UCSD-AML1 (cell line): Measurements from ENCODE around the gene TLE4.

Experiments
- DNase-seq: peaks from one replicate; lab custom pipeline; 2025; ENCODE audit not compliant: unreplicated experiment; lab: John Stamatoyannopoulos, UW

Gene TLE4

DNA sequence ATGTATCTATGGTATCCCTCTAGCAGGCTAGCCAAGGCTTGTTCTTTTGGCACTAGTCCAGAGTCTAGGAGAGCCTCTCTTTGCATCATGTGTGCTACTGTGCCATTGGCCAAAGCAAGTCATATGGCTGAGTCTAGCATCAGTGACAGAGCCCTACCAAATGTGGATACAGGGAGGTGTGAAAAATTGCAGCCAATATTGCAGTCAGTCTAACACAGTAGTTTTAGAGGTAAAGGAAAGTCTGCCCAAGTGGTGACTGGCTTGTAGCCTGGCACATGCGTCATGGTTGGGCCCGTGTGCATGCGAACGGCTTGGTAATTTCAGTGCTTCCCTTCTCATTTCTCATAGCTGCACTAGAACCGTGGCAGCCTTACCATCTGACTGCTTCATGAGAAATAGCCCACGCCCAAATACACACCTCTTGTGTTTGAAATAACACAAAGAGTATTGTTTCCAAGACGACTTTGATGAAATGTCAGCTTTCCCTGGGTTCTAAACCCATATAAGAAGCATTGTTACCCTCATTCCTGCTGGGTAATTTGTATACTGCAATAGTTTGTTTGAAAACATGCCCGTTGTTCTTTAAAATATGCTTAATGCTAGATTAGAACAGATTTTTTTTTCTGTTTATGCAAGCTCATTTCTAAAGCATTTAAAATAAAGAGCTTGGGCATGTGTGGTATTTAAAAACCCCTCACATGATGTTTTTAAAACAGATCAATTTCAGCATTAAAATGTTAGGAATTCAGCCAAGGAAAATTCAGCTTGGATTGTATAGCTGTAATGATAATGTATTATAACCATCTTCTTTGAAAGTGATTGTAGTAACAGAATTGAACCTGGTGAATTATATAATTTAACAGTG, 113.2 kb downstream of the TLE4 start:
- DNase-seq: no peak

DNA sequence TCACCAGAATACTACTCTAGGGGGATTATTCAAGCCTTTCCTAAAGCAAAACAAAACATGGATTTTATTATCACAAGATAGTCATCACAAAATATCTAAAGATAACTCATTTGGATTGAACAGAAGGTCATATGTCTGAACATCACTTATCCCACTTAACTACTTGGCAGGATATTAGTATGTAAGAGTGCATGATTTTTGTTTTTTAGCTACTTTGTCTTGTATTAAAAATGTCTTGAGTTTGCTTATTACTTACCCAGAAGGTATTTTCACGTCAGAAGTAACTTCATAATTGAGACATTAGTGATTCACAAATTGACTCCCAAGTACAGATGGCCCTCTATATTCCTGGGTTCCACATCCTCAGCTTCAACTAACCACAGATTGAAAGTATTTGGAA, 113.8 kb downstream of the TLE4 start:
- DNase-seq: no peak

DNA sequence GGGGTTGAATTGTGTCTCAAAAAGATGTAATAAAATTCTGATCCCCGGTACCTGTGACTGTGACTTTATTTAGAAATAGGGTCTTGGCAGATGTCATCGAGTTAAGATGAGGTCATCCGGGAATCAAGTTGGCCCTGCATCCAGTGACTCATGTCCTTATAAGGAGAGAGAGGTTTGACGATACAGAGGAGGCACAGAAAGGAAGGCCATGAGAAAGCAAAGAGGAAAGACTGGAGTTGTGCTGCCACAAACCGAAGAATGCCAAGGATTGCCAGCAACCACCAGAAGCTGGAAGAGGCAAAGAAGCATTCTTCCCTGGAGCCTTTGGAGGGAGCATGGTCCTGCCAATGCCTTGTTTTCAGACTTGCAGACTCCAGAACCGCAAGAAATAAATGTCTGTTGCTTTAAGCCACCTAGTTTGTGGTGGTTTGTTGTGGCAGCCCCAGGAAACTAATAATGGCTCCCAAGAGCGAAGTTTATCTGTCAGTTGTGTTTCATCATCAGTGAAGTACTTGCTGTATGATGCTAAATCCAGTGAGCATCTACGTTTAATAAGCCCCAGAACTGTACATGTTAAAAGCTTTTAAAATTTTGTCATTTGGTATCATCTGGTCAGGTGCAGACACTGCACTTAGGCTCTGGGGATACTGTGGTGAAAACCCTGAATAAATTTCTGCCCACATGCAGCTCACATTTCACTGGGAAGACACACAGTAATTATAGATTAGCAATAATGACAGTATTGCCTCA, 114.8 kb downstream of the TLE4 start:
- DNase-seq: no peak

DNA sequence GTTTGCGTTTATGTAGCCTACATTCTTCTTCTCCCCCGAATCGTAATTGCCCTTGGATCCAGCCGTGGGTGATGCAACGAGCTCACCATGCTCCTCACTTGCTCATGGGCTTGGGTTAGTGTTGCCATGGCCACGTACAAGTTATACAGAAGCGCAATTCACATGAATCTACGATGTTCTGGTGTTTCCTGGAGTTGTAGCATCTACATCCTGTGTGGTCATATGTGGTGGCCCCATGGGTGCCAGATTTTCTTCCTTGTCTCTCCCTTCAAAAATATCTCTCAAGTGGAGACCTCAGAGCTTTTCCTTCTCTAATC, 115.3 kb downstream of the TLE4 start:
- DNase-seq: peak; percentile 25

DNA sequence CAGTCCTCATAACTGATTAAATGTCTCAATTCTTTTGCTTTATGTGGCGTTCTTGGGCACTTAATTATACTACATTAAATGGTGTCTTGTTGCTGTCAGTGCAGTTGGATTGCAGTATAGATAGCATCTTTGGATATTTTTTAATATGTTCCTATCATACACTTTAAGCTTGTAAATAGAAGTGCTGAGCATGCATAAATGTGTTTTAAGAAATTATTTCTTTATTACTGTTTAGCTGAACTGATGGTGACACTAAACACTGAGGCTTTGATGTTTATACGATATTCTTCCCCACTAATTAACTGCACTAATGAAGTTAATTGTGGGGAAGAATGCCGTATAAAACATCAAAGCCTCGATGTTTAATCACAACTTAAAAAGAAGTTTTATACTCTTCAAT, 116.6 kb downstream of the TLE4 start:
- DNase-seq: no peak

DNA sequence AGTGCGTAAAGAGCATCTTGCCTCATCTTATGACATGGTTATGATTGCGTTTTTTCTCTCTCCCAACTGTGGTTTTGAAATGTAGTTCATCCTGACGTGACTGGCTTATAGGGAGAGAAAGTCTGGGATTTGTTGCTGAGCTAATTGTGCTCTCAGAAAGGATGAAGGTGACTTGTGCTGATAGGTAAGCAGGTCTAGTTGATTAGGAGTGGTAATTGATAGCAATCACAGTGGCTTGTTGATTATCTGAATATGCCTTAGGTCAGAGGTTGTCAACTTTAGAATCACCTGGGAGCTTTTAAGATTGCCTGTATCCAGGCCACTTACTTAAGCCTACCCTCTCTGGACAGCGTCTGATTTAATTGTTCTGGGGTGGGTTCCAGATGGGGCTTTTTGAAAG, 117.8 kb downstream of the TLE4 start:
- no peak for DNase-seq

DNA sequence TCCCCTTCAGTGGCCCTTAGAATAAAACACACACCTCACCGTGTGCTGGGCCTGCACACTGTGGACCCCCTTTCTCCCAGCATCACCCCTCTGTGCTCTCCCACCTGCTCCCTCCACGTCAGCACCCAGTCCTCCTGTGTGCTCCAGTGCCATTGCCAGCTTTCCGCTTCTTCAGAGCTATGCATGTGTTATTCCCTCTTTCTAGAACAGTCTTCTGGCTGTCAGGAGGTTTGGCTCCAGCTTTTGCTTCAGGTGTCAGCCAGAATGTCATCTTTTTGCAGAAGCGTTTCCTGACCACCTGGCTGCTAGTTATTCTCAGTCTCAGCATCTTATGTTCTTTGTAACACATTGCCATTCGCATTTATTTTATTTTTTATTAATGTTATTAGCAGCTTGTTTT, 119.7 kb downstream of the TLE4 start:
- DNase-seq: no peak

DNA sequence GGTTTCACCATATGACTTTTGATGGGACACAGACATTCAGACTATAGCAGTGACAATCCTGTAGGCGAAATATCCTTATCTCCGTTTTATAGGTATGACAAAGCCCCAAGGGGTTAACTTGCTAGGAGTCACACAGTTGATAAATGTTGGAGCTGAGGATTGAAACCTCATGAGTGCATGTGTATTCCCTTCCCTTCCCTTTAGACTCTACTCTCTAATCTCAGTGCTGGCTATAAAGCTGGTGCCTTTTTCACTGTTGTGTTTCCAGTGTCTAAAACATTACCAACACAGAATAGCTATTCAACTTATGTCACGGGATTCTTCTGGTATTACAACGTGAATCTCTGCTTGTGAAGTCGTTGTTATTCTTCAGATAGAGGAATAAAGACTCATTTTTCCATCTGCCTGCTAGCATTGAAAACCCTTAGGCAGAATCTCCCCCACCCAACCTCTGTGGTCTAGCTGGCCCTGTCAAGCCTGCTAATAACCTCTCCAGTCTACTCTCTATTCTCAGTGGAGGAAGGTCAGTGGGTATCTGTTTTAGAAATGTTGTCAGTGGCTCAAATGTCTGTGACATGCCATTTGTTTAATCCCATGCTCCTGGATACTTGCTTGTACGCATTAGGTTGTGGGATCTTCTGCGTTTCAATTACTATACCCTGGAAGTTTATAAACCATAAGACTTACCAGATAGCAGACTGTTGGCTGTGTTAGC, 121.2 kb downstream of the TLE4 start:
- no peak for DNase-seq

DNA sequence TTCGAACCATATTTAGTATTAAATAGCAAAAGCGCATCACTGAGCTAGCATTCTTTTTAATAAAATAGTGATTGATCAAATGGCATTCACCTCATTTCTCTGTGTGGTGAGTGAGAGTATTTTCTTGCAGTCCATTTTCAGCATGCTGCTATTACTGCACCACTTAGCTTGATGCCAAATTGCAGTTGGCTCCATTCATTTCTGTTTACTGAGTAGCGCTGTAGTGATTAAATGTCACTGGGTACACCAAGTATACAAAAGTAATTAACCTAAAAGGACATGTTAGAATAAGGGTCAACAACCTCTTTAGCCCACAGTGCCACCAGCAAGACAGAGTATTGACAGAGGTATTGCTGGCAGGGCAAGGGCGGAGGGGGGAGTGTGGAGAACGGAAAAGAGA, 122.0 kb downstream of the TLE4 start:
- DNase-seq: no peak

DNA sequence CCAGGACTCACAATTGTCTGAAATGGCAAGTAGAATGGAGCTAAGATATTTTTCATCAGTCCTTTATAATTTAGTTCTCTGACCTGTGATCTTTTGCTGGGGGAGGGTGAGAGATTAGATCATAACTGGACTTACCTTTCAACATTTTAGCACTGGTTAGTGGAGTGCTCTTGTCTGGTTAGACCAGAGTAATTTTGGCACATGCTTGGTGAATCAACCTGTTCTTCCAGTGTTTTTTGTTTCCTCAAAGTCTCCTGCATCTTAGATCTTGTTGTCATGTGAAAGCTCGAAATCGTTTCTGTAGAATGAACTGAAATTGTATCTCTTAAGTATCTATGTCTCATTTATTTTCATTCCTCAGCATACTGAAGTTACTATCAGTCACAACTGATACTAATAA, 122.4 kb downstream of the TLE4 start:
- no peak for DNase-seq

DNA sequence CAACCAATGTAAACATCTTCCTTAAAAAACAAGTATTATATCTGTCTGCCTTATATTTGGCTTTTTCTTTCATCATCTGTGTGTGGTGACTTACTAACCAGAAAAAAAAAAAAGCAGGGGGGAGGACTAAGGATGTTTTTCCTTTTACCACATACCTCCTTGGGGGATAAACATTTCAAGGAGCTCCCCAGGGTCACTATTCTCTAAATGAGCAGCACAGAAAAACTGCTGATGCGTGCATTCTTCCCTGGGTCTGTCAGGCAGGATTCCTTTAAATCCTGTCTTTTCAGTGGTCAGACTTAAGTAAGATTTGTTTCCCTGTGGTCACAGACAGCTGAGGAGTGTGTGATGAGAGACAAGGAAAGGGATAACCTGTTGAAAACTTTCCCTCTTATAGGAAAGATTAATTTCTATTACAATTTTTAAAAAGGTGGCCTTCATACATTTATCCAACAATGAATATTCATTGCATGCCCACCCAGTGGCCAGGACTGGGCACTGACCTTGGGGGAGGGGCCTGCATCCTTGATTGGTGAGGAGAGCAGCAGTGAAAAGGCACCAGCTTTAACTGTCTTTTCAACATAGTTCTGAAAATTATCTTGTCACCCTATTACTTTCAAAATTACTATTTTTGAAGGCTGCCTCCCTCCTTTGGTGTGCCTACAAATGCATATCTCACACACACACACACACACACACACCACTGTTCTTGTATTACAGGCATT, 123.1 kb downstream of the TLE4 start:
- no peak for DNase-seq

DNA sequence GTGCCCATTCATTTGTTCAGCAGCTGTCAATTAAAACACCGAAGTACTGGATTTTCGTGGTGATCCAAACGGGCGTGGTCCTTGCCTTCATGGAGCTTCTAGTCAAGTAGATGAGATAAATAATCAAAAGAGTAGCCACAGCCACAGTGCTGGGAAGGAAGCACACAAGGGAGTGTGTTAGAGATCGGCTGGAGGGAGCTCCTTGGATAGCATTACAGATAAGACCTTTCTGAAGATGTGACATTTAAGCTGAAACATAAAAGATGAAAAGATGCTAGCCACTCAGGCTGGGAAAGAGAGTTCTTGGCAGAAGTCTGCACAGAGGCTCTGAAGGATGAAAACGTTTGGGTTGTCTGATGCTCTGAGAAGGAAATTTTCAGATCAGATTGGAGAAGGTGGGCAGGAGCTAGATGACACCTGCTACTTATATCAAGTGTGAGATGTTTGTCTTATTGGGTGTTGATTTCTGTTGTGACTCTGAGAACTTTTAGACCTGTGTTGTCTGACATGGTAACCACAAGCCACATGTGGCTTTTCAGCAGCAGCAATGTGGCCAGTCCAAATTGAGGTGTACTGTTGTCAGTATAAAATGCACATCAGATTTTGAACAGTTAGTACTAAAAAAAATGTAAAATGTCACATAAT, 123.9 kb downstream of the TLE4 start:
- DNase-seq: no peak

DNA sequence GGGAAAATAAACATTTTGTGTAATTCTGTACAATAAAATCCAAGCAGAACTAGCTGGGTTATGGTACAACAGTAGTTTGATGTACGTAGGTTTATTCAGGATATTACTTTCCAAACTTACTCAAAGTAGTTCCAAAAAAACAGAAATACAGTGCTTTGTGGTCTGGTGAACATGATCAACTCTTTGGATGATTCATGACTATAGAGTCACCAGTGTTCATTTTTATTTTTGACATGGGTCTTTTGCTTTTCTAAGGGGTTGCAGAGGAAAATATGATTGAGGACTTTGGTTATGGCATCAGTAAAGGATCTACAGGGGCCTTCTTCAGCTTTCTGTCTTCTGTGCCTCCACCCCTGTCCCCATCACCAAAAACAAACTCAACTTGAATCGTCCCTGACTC, 127.2 kb downstream of the TLE4 start:
- DNase-seq: no peak

DNA sequence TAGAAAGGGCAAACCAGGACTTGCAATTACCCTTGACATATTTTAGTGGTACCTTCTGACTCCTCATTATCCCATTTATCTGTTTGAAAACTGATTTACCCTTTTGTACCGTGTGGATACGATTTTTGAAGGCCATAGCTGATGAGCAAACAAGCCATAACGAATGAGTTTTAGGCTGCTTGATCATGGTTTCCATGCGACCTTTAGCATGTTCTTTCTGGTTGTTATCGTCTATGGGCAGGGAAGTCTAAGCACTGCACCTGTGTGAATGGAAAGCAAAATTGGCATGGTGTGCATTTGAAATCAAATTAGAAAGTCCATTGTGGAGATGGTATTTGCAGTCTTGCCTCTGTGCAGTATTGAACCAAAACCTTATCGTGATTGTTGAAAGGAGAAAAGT, 127.7 kb downstream of the TLE4 start:
- DNase-seq: no peak

DNA sequence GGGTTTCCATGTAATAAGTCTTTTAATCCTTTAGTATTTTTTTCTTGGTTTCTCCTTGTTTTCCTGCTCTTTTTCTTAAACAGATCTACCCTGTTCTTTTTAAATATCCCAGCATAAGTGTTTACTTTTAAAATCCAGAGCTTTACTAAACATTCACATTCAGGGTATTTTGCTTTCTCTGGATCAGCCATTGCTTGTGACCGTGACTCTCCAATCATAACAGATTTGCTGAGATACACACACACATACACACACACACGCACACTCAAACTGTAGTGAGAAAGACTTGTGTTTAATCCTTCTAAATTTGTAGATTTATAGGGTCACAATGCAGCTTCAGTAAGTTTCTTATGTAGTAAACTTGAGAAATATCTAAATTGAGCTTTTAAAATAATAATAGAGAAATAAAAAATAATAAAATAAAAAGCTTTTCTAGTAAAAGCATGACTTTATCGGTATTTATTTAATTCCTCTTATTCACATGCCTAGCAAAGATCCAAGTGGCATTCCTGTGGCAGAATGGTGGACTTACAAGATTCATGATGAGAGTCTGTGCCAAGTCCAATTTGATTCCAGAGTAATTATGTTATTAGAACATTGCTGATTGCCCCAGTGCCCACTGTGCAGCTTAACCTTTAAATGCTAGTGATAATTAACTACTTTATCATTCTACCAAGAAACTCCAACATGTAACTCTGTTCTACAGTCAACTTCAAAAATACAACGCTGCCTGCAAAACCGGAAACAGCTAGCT, 129.0 kb downstream of the TLE4 start:
- no peak for DNase-seq

DNA sequence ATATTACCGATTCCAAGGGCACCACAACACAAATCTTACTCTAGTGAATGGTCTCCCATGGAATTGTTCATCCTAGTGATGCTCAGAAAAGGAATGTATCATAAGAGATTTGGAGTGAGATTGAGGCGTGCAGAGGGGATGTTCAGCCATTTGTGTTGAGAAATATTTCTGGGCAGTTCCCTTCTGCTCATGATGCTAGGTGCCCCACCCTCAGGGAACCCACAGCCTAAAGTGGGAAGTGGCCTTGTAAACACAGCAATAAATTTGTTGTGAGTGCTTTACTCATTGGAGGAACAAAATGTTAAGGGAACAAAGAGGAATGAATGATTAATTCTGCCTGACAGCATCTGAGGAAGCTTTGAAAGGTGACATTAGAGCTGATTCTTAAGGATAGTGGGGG, 129.9 kb downstream of the TLE4 start:
- no peak for DNase-seq

DNA sequence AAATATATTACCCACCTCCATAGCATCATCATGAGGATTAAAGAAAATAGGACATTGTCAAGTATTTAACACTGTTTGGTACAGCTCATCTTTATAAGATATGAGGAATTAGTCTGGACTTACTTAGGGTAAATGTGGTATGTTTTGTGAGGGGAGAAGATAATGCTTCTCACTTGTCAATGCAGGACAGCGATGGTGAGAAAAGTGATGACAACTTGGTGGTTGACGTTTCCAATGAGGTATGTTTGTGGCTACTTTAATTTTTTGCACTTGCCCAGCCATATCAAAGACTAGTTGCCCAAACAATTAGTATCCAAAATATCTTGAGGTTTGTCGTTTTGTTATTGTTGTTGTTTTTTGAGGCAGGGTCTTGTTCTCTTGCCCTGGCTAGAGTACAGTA, 133.9 kb downstream of the TLE4 start:
- DNase-seq: no peak

DNA sequence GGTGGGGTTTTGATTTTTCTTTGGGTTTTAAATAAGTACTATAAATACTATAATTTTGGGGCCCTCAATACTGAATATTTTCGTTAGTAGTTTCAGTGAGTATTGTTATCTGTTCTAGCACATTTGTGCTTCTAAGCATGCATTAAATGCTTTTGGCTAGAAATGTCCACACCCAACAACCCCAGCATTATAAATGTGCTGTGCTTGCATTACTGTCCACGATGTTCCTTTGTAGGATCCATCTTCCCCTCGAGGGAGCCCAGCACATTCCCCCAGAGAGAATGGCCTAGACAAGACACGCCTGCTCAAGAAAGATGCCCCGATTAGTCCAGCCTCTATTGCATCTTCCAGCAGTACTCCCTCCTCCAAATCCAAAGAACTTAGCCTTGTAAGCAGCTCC, 134.7 kb downstream of the TLE4 start:
- no peak for DNase-seq

DNA sequence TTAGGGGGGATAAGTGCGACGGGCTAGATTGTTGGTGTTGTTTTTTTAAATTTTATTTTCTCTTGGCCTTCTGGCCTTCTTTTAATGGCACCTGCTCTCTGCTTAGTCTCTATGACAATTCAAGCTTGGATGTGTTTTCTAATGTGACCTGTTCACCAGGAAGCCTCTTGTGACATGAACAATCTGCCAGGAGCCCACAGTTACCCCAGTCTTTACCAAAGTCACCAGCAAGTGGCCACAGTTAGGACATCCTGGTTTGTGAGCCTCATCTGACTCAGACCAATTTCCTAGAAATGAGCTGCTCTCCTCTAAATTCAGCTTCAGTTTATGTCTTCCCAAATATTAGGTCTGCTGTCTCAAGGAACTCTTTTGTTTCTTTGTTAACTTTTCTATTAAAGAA, 135.8 kb downstream of the TLE4 start:
- DNase-seq: no peak

DNA sequence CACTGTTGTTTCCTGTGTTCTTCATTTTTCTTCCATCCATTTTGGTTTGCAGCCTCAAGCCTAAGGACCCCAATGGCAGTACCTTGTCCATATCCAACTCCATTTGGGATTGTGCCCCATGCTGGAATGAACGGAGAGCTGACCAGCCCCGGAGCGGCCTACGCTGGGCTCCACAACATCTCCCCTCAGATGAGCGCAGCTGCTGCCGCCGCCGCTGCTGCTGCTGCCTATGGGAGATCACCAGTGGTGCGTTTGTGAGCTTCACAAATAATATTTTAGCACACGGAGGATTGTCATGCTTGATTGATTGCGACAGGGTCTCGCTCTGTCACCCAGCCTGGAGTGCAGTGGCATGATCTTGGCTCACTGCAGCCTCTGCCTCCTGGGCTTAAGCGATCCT, 136.8 kb downstream of the TLE4 start:
- DNase-seq: no peak
